PC-9 (cell line): ENCODE measurements around the gene WNT3. TPM values are rescaled to one million over a fixed set of nuclear protein-coding genes. Genes with fewer than 3 reads are reported as not detected.

Source experiments
- BruUV-seq: library from RNA; stranded (reverse); fragments of 400-500 nt; replicated peaks from 2 replicates; lab custom pipeline; 2021; lab: Mats Ljungman, UMichigan
- CTCF ChIA-PET: fragments of 300-600 bp; sonication (Branson Sonifier 250); formaldehyde crosslinking; loops from one replicate; lab custom pipeline; 2022; ENCODE audit warnings: antibody characterized with exemption; lab: Charles Lee
- POLR2A ChIA-PET: fragments of 300-600 bp; sonication (Branson Sonifier 250); formaldehyde crosslinking; loops from one replicate; lab custom pipeline; 2022; ENCODE audit warnings: antibody characterized with exemption; ENCODE audit not compliant: unreplicated experiment; lab: Charles Lee
- DNase-seq, 2 experiments: peaks; one replicate each; pipeline versions ENCODE4 v3.0.0 to v3.0.0-alpha.2; 2015 to 2022; ENCODE audit warnings: mixed read lengths in 1 of 2
- H2AFZ ChIP-seq: fragments of 200-600 bp; sonication (generic); 2 replicates; pipeline ENCODE4 v1.8.1; 2017; ENCODE audit warnings: antibody characterized with exemption
- H3F3A ChIP-seq: fragments of 200-600 bp; sonication (generic); 2 replicates; pipeline ENCODE4 v1.8.1; 2017; ENCODE audit warnings: antibody characterized with exemption, mild to moderate bottlenecking, low read depth; ENCODE audit not compliant: insufficient read depth
- H3K27ac ChIP-seq: fragments of 200-600 bp; sonication (generic); 2 replicates; pipeline ENCODE4 v1.6.1; 2016; ENCODE audit warnings: mixed run types
- H3K27me3 ChIP-seq: fragments of 200-600 bp; sonication (generic); 2 replicates; pipeline ENCODE4 v1.6.1; 2016; ENCODE audit warnings: low read depth, mixed run types; ENCODE audit not compliant: insufficient read depth
- H3K36me3 ChIP-seq: fragments of 200-600 bp; sonication (generic); 2 replicates; pipeline ENCODE4 v1.6.1; 2016; ENCODE audit warnings: low read depth, mixed run types
- H3K4me1 ChIP-seq: fragments of 200-600 bp; sonication (generic); replicated peaks from 2 replicates; pipeline ENCODE4 v1.6.1; 2016; ENCODE audit warnings: mixed run types; ENCODE audit not compliant: insufficient read depth
- H3K4me2 ChIP-seq: fragments of 200-600 bp; sonication (generic); 2 replicates; pipeline ENCODE4 v1.6.1; 2017; ENCODE audit warnings: mixed run types
- H3K4me3 ChIP-seq: fragments of 200-600 bp; sonication (generic); 2 replicates; pipeline ENCODE4 v1.6.1; 2016; ENCODE audit warnings: mixed run types
- H3K79me2 ChIP-seq: fragments of 200-600 bp; sonication (generic); 2 replicates; pipeline ENCODE4 v1.6.1; 2017; ENCODE audit warnings: low read depth, mixed run types
- H3K9me2 ChIP-seq: fragments of 200-600 bp; sonication (generic); 2 replicates; pipeline ENCODE4 v1.8.1; 2017; ENCODE audit warnings: mild to moderate bottlenecking; ENCODE audit not compliant: insufficient read depth
- H3K9me3 ChIP-seq: fragments of 200-600 bp; sonication (generic); 2 replicates; pipeline ENCODE4 v1.8.1; 2016; ENCODE audit warnings: low read depth; ENCODE audit not compliant: insufficient read depth
- H4K20me1 ChIP-seq: fragments of 200-600 bp; sonication (generic); 2 replicates; pipeline ENCODE4 v1.8.1; 2017; ENCODE audit not compliant: insufficient read depth
- EZH2 ChIP-seq: fragments of 200-600 bp; sonication (generic); IDR thresholded peaks from 2 replicates; pipeline ENCODE4 v1.8.0; 2017; ENCODE audit warnings: antibody characterized with exemption, low read depth
- intact Hi-C: fragments of 100-400 bp; cut with micrococcal nuclease; formaldehyde crosslinking; loops from one replicate; pipeline ENCODE4 v1.10.0; 2022; ENCODE audit not compliant: unreplicated experiment
- total RNA-seq: library from RNA; stranded (reverse); gene quantifications from 2 replicates; pipeline ENCODE4 v1.2.3, GENCODE V29; 2021
- TF ChIP-seq, protein P1 (sequence below): fragments of 200-600 bp; sonication (generic); conservative IDR thresholded peaks from 2 replicates; pipeline ENCODE4 v1.6.1; 2017; ENCODE audit warnings: mixed run types, antibody characterized with exemption, mild to moderate bottlenecking, moderate library complexity

The WNT3 gene
- total RNA-seq, 1 experiment from 2014 or later, result 14.0 TPM

DNA sequence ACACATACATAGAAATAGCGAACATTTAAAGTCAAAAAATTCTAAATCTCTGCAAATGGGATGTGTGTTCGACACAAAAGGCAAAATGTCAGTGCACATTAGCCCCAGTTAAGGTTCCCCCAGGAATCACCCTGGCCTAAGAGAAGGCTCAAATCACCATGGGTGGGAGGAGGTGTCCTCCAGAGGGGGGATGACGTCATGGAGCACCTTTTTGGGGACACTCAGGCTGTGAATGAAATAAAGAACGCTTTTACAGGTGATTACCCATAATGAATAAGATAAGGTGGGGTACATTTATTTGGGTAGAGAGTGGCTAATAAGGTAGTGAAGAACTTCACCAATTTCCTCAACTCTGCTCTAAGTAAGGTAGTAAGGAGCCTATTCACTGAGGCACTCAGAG lies 26.4 kb downstream of the WNT3 start:
- no peak for DNase-seq
- Histone ChIP-seq H3K27me3 (no peaks in the 10 kb centered on the region), H3F3A (peaks cover 34% of the 10 kb centered on the region), H3K4me3 (no peak overlapping the region), H3K27ac (no peak overlapping the region), H4K20me1 (no peaks in the 10 kb centered on the region), H3K9me2 (no peaks in the 10 kb centered on the region), H3K4me2 (no peak overlapping the region), H3K4me1 (peaks cover 41% of the 10 kb centered on the region), H3K79me2 (no peaks in the 10 kb centered on the region), H2AFZ (no peak overlapping the region), H3K9me3 (no peaks in the 10 kb centered on the region), H3K36me3 (no peaks in the 10 kb centered on the region)
- BruUV-seq, result no TSS peak
- intact Hi-C loops, result no loop called here
- TF ChIP-seq, protein P1, sequence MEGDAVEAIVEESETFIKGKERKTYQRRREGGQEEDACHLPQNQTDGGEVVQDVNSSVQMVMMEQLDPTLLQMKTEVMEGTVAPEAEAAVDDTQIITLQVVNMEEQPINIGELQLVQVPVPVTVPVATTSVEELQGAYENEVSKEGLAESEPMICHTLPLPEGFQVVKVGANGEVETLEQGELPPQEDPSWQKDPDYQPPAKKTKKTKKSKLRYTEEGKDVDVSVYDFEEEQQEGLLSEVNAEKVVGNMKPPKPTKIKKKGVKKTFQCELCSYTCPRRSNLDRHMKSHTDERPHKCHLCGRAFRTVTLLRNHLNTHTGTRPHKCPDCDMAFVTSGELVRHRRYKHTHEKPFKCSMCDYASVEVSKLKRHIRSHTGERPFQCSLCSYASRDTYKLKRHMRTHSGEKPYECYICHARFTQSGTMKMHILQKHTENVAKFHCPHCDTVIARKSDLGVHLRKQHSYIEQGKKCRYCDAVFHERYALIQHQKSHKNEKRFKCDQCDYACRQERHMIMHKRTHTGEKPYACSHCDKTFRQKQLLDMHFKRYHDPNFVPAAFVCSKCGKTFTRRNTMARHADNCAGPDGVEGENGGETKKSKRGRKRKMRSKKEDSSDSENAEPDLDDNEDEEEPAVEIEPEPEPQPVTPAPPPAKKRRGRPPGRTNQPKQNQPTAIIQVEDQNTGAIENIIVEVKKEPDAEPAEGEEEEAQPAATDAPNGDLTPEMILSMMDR, result no peak
- TF ChIP-seq EZH2, result no peak
- CTCF ChIA-PET, result no interaction called here
- POLR2A ChIA-PET, result no interaction called here

DNA sequence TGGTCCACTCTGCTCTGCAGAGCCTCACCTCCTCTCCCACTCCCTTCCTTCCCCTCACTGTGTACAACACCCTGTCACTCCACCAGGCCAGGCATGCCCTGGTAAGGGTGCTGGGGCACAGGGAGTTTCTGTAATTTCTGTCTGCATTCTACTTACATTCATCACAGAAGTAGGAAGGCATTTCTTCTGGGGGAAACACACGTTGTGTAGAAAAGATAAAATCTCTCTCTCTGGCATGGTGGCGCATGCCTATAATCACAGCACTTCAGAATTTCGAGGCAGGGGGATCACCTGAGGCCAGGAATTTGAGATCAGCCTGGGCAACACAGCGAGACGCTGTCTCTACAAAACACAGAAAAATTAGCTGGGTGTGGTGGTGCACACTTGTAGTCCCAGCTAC lies 27.0 kb downstream of the WNT3 start:
- Histone ChIP-seq H4K20me1 (no peaks in the 10 kb centered on the region), H3K27ac (no peak overlapping the region), H3K79me2 (no peaks in the 10 kb centered on the region), H2AFZ (no peak overlapping the region), H3F3A (peaks cover 32% of the 10 kb centered on the region), H3K9me3 (no peaks in the 10 kb centered on the region), H3K36me3 (no peaks in the 10 kb centered on the region), H3K27me3 (no peaks in the 10 kb centered on the region), H3K4me1 (peaks cover 41% of the 10 kb centered on the region), H3K4me2 (no peak overlapping the region), H3K9me2 (no peaks in the 10 kb centered on the region), H3K4me3 (no peak overlapping the region)
- intact Hi-C loops, result no loop called here
- no TSS peak for BruUV-seq
- no peak for DNase-seq
- TF ChIP-seq EZH2, result no peak
- TF ChIP-seq, protein P1, result no peak
- ChIA-PET CTCF (no interaction called here), POLR2A (no interaction called here)

DNA sequence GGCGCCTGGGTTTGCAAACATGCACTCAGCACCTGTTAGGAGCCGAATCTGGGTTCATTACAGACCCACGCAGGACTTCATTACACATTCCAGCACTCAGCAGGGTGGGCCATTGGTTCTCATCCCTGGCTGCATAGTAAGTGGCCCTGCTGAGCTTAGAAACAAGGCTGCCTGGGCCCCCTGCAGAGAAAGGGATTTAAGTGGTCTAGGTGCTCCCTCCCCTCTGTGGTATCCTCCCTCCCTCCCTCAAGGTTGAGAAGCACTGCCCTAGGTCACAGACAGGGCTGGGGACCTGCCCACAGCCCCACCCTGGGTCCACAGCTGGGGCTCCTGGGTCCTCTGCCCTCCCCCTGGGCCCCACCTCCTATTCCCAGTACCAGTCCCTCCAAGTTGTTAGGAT lies 28.3 kb downstream of the WNT3 start:
- H3K27me3 ChIP-seq, result no peaks in the 10 kb centered on the region
- no peak overlapping the region for H3K4me2 ChIP-seq
- no peaks in the 10 kb centered on the region for H4K20me1 ChIP-seq
- no peaks in the 10 kb centered on the region for H3K36me3 ChIP-seq
- H3F3A ChIP-seq, result peaks cover 21% of the 10 kb centered on the region
- H3K27ac ChIP-seq, result no peak overlapping the region
- no peak for DNase-seq
- no peak overlapping the region for H3K4me3 ChIP-seq
- H3K9me3 ChIP-seq, result no peaks in the 10 kb centered on the region
- BruUV-seq, result no TSS peak
- no peaks in the 10 kb centered on the region for H3K9me2 ChIP-seq
- intact Hi-C loops, result no loop called here
- H3K79me2 ChIP-seq, result no peaks in the 10 kb centered on the region
- peaks cover 41% of the 10 kb centered on the region for H3K4me1 ChIP-seq
- H2AFZ ChIP-seq, result no peak overlapping the region
- POLR2A ChIA-PET, result interaction anchor here (0.7 kb wide), 1 partner anchor 43 kb away, joined by 4 read pairs; no protein-coding TSS in a partner anchor
- TF ChIP-seq, protein P1, result no peak
- TF ChIP-seq EZH2, result no peak
- CTCF ChIA-PET, result no interaction called here
